Heart left ventricle (tissue), 13 donors: ENCODE data around the gene DGAT2.

ENCODE experiments used
- CTCF ChIP-seq, 12 donors: fragments of 200-600 bp; sonication (generic) in 4 of 12; IDR thresholded peaks; one replicate each; pipeline versions ENCODE4 v1.5.0 to v1.8.0; 2018 to 2022; ENCODE audit warnings: antibody characterized with exemption in 12 of 12, mild to moderate bottlenecking in 5 of 12
- POLR2A ChIP-seq, 2 donors: fragments of 450-650 bp; IDR thresholded peaks; one replicate each; pipeline ENCODE4 v1.6.1; 2017; ENCODE audit warnings: antibody characterized with exemption in 2 of 2, mild to moderate bottlenecking in 2 of 2, moderate library complexity in 2 of 2
- donor health status: ischemic (EF 13 %, LVEDD 7.1; RV severe dilation, severe dysfunction).
- donor health status: DM: no; HTN: yes; CAD: no.
- donor health status: DM: no; HTN: no; CAD: no.
- donor health status: ischemic (EF 25% LVEDD 6.9; RV normal size, moderate dysfunction).
- donor health status: ischemic (EF 25% LVEDD 5.7; RV mildly dilated, moderate dysfunction).
- donor health status: ischemic (EF 35%, LVEDD 5.7; RV mildly dilated, moderate dysfunction).
- donor health status: nonischemic (EF 11% LVEDD 7.7; RV severe dilation, severe dysfunction).
- donor health status: DM: yes; HTN: yes; CAD: no.
- donor health status: PGD.
- donor health status: ischemic (EF 29% LVEDD 5.4; RV normal size, mild dysfunction).
- donor health status: nonischemic (EF 23%, LVEDD 6.1; RV moderate dilation, normal function).

GRCh38 chr11:75823946-75824345, 55.4 kb downstream of the DGAT2 start:
- no peak for TF ChIP-seq POLR2A (IDR thresholded peaks at IDR 0.05)
- no peak for TF ChIP-seq CTCF (IDR thresholded peaks at IDR 0.05)
